ENCODE measurements around the gene NUP62. TPM values are rescaled to one million over a fixed set of nuclear protein-coding genes. Genes with fewer than 3 reads are reported as not detected.

NUP62 gene
- total RNA-seq, 1 donor from 2014 or later, result 36.5 TPM

GRCh38 chr19:49906879-49907564 is 22.3 kb downstream of the NUP62 start:
- intact Hi-C loops (cut with DNase I), result no loop called here
- no peak for TF ChIP-seq CTCF (IDR thresholded peaks at IDR 0.05)
- DNase-seq (no peak), ATAC-seq (no peak)
- Histone ChIP-seq H3K27ac (no peak overlapping the region), H3K4me3 (no peak overlapping the region), H3K36me3 (peaks cover 42% of the 10 kb centered on the region), H3K27me3 (ENCODE audit: low read depth) (no peaks in the 10 kb centered on the region), H3K4me1 (peaks cover 13% of the 10 kb centered on the region), H3K9me3 (no peaks in the 10 kb centered on the region)

GRCh38 chr19:49904136-49904535 is 25.2 kb downstream of the NUP62 start:
- no peak for TF ChIP-seq CTCF (IDR thresholded peaks at IDR 0.05)
- intact Hi-C loops (cut with DNase I), result no loop called here
- ATAC-seq, result no peak
- Histone ChIP-seq H3K4me1 (no peaks in the 10 kb centered on the region), H3K9me3 (no peaks in the 10 kb centered on the region), H3K36me3 (peaks cover 35% of the 10 kb centered on the region), H3K4me3 (peak overlapping the region; percentile 5), H3K27ac (no peak overlapping the region), H3K27me3 (ENCODE audit: low read depth) (no peaks in the 10 kb centered on the region)
- DNase-seq, result no peak

- Histone ChIP-seq H3K36me3 (no peaks in the 10 kb centered on the region), H3K27me3 (ENCODE audit: low read depth) (no peaks in the 10 kb centered on the region), H3K9me3 (no peaks in the 10 kb centered on the region), H3K27ac (peak within 1 kb of the TSS; percentile 64), H3K4me1 (peaks cover 27% of the 10 kb centered on the region), H3K4me3 (peak within 1 kb of the TSS; percentile 7)
- ATAC-seq (peak; percentile 65 to 67), DNase-seq (no peak)
- no peak for TF ChIP-seq CTCF (IDR thresholded peaks at IDR 0.05)
- intact Hi-C loops (cut with DNase I), result no loop called here
Measured at GRCh38 chr19:49896863-49897621, 32.3 kb downstream of the NUP62 start, which contains the start of gene IL4I1. Gene IL4I1 (minus strand): TSS chr19:49896887. CDS start chr19:49896160, 727 bp downstream.

- TF ChIP-seq CTCF (IDR thresholded peaks at IDR 0.05), result no peak
- DNase-seq (no peak), ATAC-seq (no peak)
- H3K27me3 ChIP-seq (ENCODE audit: low read depth), result no peaks in the 10 kb centered on the region
- peaks cover 27% of the 10 kb centered on the region for H3K4me1 ChIP-seq
- no peaks in the 10 kb centered on the region for H3K36me3 ChIP-seq
- H3K27ac ChIP-seq, result no peak overlapping the region
- no peak overlapping the region for H3K4me3 ChIP-seq
- no peaks in the 10 kb centered on the region for H3K9me3 ChIP-seq
- intact Hi-C loops (cut with DNase I), result no loop called here
Measured at GRCh38 chr19:49895566-49896297, 33.6 kb downstream of the NUP62 start.

- H3K9me3 ChIP-seq, result no peaks in the 10 kb centered on the region
- no peaks in the 10 kb centered on the region for H3K36me3 ChIP-seq
- peaks cover 32% of the 10 kb centered on the region for H3K4me1 ChIP-seq
- no peak overlapping the region for H3K4me3 ChIP-seq
- H3K27ac ChIP-seq, result no peak overlapping the region
- DNase-seq (no peak), ATAC-seq (no peak)
- H3K27me3 ChIP-seq (ENCODE audit: low read depth), result peaks cover 3% of the 10 kb centered on the region
- TF ChIP-seq CTCF (IDR thresholded peaks at IDR 0.05), result no peak
- intact Hi-C loops (cut with DNase I), result no loop called here
Measured at GRCh38 chr19:49894879-49895565, 34.3 kb downstream of the NUP62 start.

All from lower lobe of right lung (tissue), 2 donors.